Activated T-helper 2 cell treated with anti-CD3 and anti-CD28 coated beads, Interferon-gamma antibody, Interleukin-2, Interleukin-4, amounts not matched to agents 10 μg/mL and 5 μg/mL and 100 μg/mL, durations not matched to agents 14 hours and 24 hours and 36 hours (primary cell): ENCODE measurements around the gene SSR2. TPM values are rescaled to one million over a fixed set of nuclear protein-coding genes. Genes with fewer than 3 reads are reported as not detected.

Source experiments
- DNase-seq: peaks from one replicate; pipeline ENCODE4 v3.0.0; 2021; ENCODE audit warnings: low spot score
- H3K27ac Mint-ChIP-seq: one replicate; pipeline ENCODE4 v1.8.0; 2021; ENCODE audit warnings: mixed read lengths
- H3K27me3 Mint-ChIP-seq: one replicate; pipeline ENCODE4 v1.8.0; 2021; ENCODE audit warnings: low read depth, mixed read lengths
- H3K36me3 Mint-ChIP-seq: one replicate; pipeline ENCODE4 v1.8.0; 2021; ENCODE audit warnings: low read depth, mixed read lengths
- H3K4me1 Mint-ChIP-seq: one replicate; pipeline ENCODE4 v1.8.0; 2021; ENCODE audit warnings: low read depth, mixed read lengths
- H3K4me3 Mint-ChIP-seq: one replicate; pipeline ENCODE4 v1.8.0; 2021; ENCODE audit warnings: low read depth, mild to moderate bottlenecking, moderate library complexity, mixed read lengths
- H3K9me3 Mint-ChIP-seq: one replicate; pipeline ENCODE4 v1.8.0; 2021; ENCODE audit warnings: mixed read lengths
- intact Hi-C: fragments of 100-400 bp; cut with micrococcal nuclease; formaldehyde crosslinking; loops from one replicate; pipeline ENCODE4 v1.15.1; 2023
- total RNA-seq: library from RNA; stranded (reverse); gene quantifications from 2 replicates; pipeline ENCODE4 v1.2.3, GENCODE V29; 2022

The SSR2 gene
- total RNA-seq, 1 donor from 2014 or later, result 239 TPM

DNA sequence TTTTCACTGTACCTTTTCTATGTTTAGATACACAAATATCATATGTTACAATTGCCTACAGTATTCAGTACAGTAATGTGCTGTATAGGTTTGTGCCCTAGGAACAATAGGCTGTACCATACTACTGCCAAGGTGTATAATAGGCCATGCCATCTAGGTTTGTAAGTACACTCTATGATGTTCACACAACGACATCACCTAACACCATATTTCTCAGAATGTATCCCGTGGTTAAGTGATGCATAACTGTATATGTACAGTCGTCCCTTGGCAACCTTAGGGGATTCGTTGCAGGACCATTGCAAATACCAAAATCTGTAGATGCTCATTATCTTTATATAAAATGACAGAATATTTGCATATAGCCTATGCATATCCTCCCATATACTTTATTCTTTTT, 5.8 kb upstream of the SSR2 start:
- intact Hi-C loops, result loop anchor here (1.0 kb wide), 1 partner anchor 40 kb away; no protein-coding TSS in a partner anchor
- no peak for DNase-seq
- peaks cover 7% of the 10 kb centered on the region for H3K27me3 Mint-ChIP-seq

DNA sequence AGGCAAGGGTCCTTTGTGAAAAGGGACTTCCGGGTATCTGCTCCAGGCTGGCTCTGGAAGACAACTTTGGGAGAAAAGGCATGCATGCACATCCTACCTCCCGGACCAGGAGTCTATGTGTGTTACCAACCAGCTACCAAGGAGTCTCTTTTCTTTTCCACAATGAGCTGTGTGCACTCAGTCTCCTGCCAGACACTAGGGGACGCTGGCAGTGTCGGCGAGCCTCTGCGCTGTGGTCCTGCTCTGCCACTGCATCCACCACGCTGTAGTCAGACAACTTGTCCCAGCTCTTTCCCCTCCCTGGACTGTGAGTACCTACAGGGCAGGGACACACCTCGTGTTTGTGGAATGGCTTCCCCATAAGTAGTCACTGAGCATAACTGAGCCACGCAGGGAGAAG, 5.1 kb upstream of the SSR2 start:
- H3K36me3 Mint-ChIP-seq, result no peaks in the 10 kb centered on the region
- H3K4me1 Mint-ChIP-seq, result peaks cover 8% of the 10 kb centered on the region
- no peaks in the 10 kb centered on the region for H3K9me3 Mint-ChIP-seq
- intact Hi-C loops, result loop anchor here (1.0 kb wide), 1 partner anchor 40 kb away; no protein-coding TSS in a partner anchor
- peaks cover 7% of the 10 kb centered on the region for H3K27me3 Mint-ChIP-seq
- no peak overlapping the region for H3K4me3 Mint-ChIP-seq
- H3K27ac Mint-ChIP-seq, result no peak overlapping the region
- peak; percentile 28 for DNase-seq

More for the DNA sequence above, 5.8 kb upstream of the SSR2 start:
- H3K36me3 Mint-ChIP-seq, result no peaks in the 10 kb centered on the region
- no peak overlapping the region for H3K4me3 Mint-ChIP-seq
- no peak overlapping the region for H3K27ac Mint-ChIP-seq
- H3K4me1 Mint-ChIP-seq, result peaks cover 4% of the 10 kb centered on the region
- H3K9me3 Mint-ChIP-seq, result no peaks in the 10 kb centered on the region

DNA sequence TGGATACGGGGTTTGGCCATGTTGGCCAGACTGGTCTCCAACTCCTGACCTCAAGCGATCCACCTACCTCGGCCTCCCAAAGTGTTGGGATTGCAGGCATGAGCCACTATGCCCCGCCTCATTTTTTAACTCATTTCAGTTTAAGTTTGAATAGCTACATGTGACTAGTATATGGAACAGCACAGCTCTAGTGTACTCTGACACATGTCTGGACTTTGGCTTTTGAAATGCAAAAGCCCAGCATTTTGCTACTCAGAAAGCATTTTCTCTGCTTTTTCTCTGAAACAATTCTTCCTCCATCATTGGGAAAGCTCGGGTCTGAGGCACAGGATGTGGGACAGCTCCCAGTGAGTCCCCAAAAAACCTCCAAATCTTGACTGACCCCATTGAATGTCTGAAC, 4.0 kb upstream of the SSR2 start:
- intact Hi-C loops, result no loop called here
- H3K36me3 Mint-ChIP-seq, result peaks cover 10% of the 10 kb centered on the region
- H3K27ac Mint-ChIP-seq, result no peak overlapping the region
- H3K27me3 Mint-ChIP-seq, result peaks cover 7% of the 10 kb centered on the region
- H3K9me3 Mint-ChIP-seq, result no peaks in the 10 kb centered on the region
- no peak overlapping the region for H3K4me3 Mint-ChIP-seq
- no peak for DNase-seq
- peaks cover 13% of the 10 kb centered on the region for H3K4me1 Mint-ChIP-seq

DNA sequence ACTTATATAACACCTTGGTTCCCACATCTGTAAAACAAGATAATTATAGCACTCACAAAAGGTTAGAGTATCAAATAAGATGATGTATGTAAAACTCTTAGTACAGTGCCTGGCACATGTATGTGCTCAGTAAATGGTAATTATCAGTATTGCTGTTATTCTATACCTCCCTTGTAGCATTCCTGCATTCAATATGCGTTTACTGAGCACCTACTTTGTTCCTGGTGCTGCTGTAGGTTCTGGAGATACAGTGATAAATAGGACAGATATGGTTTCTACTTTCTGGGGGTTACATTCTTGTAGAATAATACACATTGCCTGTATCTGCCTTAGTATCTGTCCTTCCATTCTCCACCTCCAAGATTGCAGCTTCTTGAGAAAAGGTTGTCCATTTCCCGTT, 1.2 kb upstream of the SSR2 start:
- Mint-ChIP-seq H3K36me3 (peaks cover 35% of the 10 kb centered on the region), H3K4me1 (peaks cover 23% of the 10 kb centered on the region), H3K27ac (no peak overlapping the region), H3K27me3 (peaks cover 7% of the 10 kb centered on the region), H3K4me3 (no peak overlapping the region), H3K9me3 (no peaks in the 10 kb centered on the region)
- DNase-seq, result no peak
- intact Hi-C loops, result loop anchor here (2.0 kb wide), 1 partner anchor 45 kb away; no protein-coding TSS in a partner anchor

DNA sequence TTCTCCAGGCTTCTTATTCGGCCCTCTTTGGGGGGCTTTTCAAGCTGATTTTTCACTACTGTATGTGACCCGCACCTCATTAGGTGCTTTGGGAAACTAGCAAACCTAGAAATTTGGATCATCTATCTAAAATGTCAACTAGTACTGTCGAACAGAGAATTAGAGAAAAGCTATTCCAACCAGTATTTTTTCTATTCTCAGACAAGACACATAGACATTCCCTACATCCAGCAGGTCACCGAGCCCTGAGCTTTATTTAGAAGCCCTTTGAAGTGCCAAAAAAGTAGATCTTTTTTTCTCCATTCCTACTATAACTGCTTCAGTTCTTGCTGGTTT, 310 bp upstream of the SSR2 start:
- DNase-seq, result no peak
- Mint-ChIP-seq H3K9me3 (no peaks in the 10 kb centered on the region), H3K4me3 (peak overlapping the region; percentile 98), H3K4me1 (peaks cover 23% of the 10 kb centered on the region), H3K27ac (peak overlapping the region; percentile 90), H3K27me3 (peaks cover 7% of the 10 kb centered on the region), H3K36me3 (peaks cover 40% of the 10 kb centered on the region)
- intact Hi-C loops, result loop anchor here (2.0 kb wide), 1 partner anchor 46 kb away; no protein-coding TSS in a partner anchor

DNA sequence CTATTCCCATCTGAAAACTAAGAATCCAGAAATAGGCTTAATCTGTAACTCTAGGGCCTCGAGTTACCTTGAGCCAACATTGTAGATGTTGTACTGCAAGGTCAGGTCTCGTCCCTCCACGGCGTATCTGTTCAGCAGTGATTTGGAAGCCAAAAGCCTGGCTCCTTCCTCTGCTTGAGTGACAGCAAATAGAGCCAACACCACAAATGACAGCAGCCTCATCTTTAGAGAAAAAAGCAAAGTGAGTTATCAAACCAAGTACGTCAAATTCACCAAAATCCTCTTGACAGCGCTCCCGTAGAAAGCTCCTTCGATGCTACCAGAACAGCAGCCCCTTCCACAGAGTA, 832 bp downstream of the SSR2 start:
- no peaks in the 10 kb centered on the region for H3K9me3 Mint-ChIP-seq
- intact Hi-C loops, result loop anchor here (1.0 to 2.0 kb wide), 2 partner anchors 34 to 47 kb away; partner anchors contain the start of gene LAMTOR2
- H3K27me3 Mint-ChIP-seq, result peaks cover 3% of the 10 kb centered on the region
- H3K4me3 Mint-ChIP-seq, result peak overlapping the region; percentile 98
- H3K27ac Mint-ChIP-seq, result peak overlapping the region; percentile 90
- peaks cover 41% of the 10 kb centered on the region for H3K36me3 Mint-ChIP-seq
- H3K4me1 Mint-ChIP-seq, result peaks cover 19% of the 10 kb centered on the region
- DNase-seq, result no peak

DNA sequence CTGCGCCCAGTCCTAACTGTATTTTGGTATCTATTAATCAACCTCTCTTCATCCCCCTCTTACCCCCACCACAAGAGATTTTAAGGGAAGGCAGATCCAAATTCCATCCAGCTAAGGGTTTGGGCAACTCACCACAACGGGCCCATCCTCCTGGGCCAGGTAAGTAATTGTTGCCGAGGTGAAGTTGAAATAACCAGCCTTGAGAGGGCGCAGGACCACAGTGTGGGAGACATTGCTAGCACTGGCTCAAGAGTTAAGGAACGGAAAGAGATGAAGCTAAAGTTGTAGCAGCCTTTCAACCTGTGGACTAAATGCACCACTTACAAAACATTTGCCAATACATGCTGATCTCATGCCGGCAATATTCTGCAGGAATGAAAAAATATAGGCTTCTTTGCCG, 5.9 kb downstream of the SSR2 start:
- Mint-ChIP-seq H3K4me3 (no peak overlapping the region), H3K4me1 (peaks cover 21% of the 10 kb centered on the region), H3K27ac (no peak overlapping the region), H3K9me3 (no peaks in the 10 kb centered on the region), H3K27me3 (no peaks in the 10 kb centered on the region), H3K36me3 (peaks cover 76% of the 10 kb centered on the region)
- intact Hi-C loops, result no loop called here
- no peak for DNase-seq

DNA sequence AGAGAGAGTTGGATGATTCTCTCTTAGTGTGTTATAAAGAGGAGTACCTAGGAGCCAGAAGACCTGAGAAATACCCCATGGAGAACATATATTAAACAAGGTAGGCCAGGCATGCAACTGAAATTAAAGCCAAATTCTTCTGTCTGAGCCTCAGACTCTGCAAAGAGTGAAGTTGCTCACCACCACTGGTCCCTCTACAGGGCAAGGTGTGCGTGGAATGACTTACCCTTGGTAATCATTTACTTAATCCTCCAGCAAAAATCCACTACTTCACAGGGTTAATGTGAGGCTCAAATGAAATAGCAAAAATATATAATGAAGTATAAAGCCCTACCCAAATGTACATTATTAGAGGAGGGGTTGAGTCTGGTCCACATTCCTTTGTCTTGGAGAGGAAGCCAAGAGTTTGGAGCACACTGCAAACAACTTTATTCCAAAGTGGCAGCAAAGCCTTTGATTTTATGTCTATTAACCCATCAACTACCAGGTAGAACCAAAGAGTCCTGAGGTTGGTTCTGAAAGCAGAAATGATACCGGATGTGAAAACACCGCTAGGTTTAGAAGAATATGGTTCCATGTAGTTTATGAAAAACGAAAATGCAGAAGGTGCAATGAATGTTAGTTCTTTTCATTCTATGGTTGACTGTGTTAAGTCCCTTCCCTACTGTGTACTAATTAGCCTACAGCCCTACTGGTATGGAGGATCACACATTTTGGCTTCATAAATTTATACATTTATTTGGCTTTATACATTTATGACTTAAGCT, 8.5 kb downstream of the SSR2 start:
- H3K4me1 Mint-ChIP-seq, result peaks cover 14% of the 10 kb centered on the region
- peaks cover 67% of the 10 kb centered on the region for H3K36me3 Mint-ChIP-seq
- H3K27ac Mint-ChIP-seq, result no peak overlapping the region
- intact Hi-C loops, result no loop called here
- H3K9me3 Mint-ChIP-seq, result no peaks in the 10 kb centered on the region
- H3K27me3 Mint-ChIP-seq, result no peaks in the 10 kb centered on the region
- no peak for DNase-seq
- H3K4me3 Mint-ChIP-seq, result no peak overlapping the region

DNA sequence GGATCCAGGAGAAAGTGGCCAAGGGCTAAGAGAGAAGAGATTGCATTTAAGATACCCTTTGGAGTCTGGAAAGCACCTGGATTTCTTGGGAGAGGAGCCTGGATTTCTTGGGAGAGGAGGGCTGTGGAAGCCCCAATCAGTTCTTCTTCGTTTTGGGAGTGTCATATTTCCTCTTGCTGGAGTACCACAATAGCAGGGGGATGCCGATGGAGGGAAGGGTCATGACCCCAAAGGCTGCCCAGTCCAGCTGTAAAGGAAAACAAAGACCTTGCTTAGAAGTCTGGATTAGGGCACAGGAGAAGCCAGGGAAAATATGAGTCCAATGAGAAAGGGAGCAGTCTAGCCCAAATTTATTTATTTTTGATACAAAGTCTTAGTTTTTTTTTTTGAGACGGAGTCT, 11.3 kb downstream of the SSR2 start:
- Mint-ChIP-seq H3K4me1 (peaks cover 26% of the 10 kb centered on the region), H3K27ac (no peak overlapping the region), H3K36me3 (peaks cover 61% of the 10 kb centered on the region), H3K9me3 (no peaks in the 10 kb centered on the region), H3K4me3 (no peak overlapping the region), H3K27me3 (no peaks in the 10 kb centered on the region)
- intact Hi-C loops, result loop anchor here (10.0 kb wide), 1 partner anchor 55 kb away; the partner anchor contains the start of gene RAB25
- no peak for DNase-seq

DNA sequence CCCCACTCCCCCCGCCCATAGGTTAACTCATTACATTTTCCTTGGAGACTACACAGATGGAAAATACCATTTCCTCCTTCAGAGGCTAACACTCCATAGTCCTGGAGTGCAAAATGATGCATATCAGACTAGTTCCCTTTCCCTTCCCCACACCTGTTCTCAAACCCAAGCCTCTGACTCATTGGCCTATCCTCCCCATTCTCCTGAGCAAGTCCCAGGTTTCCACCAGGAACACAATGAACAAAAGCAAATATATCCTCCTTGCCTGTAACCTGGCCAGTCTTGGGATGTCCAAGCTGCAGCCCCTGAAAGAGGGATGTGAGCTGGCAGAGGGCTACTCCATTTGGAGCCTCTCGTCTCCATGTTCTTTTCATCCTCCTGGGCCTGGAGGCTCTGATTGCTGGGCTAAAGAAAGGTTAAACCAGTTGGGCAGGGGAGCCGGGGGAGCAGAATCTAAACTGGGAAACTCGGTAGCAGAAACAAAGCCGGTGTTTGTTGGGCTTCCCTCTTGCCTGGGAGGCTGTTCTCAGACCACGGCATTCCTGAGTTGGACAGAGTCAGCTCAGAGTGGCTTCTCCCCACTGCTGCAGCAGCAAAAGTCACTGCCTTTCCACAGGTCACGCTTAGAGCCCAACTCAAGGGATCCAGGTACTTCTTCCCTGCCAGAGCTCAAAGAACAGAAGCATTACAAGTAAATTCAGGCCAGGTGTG, 13.9 kb downstream of the SSR2 start:
- no peaks in the 10 kb centered on the region for H3K9me3 Mint-ChIP-seq
- H3K4me1 Mint-ChIP-seq, result peaks cover 21% of the 10 kb centered on the region
- no peak for DNase-seq
- peaks cover 37% of the 10 kb centered on the region for H3K36me3 Mint-ChIP-seq
- no peak overlapping the region for H3K27ac Mint-ChIP-seq
- no peak overlapping the region for H3K4me3 Mint-ChIP-seq
- intact Hi-C loops, result loop anchor here (10.0 kb wide), 1 partner anchor 58 kb away; the partner anchor contains the start of gene RAB25
- H3K27me3 Mint-ChIP-seq, result no peaks in the 10 kb centered on the region

DNA sequence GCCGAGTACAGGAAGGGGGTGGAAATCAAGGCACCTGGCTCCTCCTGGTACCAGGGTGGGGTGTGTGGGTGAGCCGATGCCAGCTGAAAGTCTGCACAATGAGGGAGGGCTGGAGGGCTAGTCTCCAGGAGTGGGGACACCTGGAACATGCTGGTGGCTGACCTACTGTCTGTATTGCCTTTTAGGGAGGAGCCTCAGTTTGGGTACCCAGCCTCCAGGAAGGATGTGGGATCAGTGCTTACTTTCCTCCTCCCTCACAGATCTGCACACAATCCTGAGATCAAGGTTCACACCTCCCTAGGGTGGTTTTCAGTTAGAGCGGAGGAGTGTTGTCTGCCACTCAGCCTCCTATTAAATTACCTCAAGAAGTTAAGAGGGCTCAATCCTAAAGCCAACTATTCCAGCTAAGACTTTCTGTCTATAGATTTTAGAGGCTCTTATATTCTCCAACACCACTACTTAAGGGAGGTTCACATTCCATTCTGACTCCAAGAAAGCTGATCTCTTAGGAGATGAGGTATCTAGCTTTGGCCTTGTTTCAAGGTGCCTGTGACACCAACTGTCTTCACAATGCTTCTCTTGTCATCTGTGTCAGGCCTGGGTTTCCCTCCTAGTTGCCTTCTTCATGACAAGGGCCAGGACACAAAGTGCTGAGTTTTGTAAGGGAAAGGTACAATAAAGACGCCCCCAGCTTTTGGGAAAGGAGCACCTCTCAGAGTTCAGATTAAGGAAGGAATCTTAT, 15.7 kb downstream of the SSR2 start:
- peaks cover 21% of the 10 kb centered on the region for H3K4me1 Mint-ChIP-seq
- no peak overlapping the region for H3K4me3 Mint-ChIP-seq
- DNase-seq, result peak; percentile 14
- H3K27ac Mint-ChIP-seq, result peak overlapping the region; percentile 68
- intact Hi-C loops, result loop anchor here (10.0 kb wide), 1 partner anchor 60 kb away; the partner anchor contains the start of gene RAB25
- no peaks in the 10 kb centered on the region for H3K27me3 Mint-ChIP-seq
- H3K9me3 Mint-ChIP-seq, result no peaks in the 10 kb centered on the region
- peaks cover 21% of the 10 kb centered on the region for H3K36me3 Mint-ChIP-seq

DNA sequence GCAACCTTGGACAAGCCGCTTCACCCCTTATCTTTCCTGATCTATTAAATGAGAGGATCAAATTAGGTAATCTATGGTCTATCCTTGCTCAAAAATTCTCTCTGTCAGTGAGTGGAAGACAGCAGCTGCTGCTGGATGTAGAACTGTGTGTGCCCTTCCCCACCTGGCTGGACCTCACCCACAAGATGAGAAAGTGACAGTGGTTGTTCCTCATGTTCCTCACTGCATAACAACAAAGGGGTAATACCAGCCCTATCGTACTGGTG, 16.9 kb downstream of the SSR2 start:
- no peaks in the 10 kb centered on the region for H3K27me3 Mint-ChIP-seq
- H3K9me3 Mint-ChIP-seq, result no peaks in the 10 kb centered on the region
- H3K36me3 Mint-ChIP-seq, result peaks cover 14% of the 10 kb centered on the region
- DNase-seq, result no peak
- intact Hi-C loops, result loop anchor here (10.0 kb wide), 1 partner anchor 61 kb away; the partner anchor contains the start of gene RAB25
- no peak overlapping the region for H3K27ac Mint-ChIP-seq
- H3K4me1 Mint-ChIP-seq, result peaks cover 21% of the 10 kb centered on the region
- no peak overlapping the region for H3K4me3 Mint-ChIP-seq
